HG03025 (cell line): ENCODE data around the gene PHTF1.
"Not testable (repeated sequence)": the region's sequence is repeated elsewhere in the genome, so short reads cannot be mapped to it uniquely, and the experiment has no call there.

Experiments used
- ATAC-seq: cut with Tn5 transposase; IDR thresholded peaks from one replicate; pipeline ENCODE4 v1.9.1; 2021; ENCODE audit warnings: mild to moderate bottlenecking, moderate library complexity; ENCODE audit not compliant: unreplicated experiment, low FRiP score

The PHTF1 gene

GRCh38 chr1:113732802-113733201 lies 26.5 kb downstream of the PHTF1 start:
- no peak for ATAC-seq

- no peak for ATAC-seq
Measured at GRCh38 chr1:113721010-113721409, 38.3 kb downstream of the PHTF1 start.

DNA sequence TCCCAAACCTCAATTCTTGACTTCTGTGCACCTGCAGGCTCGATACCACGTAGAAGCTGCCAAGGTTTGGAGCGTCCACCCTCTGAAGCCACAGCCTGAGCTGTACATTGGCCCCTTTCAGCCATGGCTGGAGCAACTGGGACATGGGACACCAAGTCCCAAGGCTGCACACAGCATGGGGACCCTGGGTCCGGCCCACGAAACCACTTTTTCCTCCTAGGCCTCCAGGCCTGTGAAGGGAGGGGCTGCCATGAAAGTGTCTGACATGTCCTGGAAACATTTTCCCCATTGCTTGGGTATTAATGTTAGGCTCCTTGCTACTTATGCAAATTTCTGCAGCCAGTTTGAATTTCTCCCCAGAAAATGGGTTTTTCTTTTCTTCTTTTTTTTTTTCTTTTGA lies 40.7 kb downstream of the PHTF1 start:
- not testable (repeated sequence) for ATAC-seq

GRCh38 chr1:113717506-113717905 lies 41.8 kb downstream of the PHTF1 start:
- ATAC-seq = not testable (repeated sequence)

GRCh38 chr1:113714606-113715269 lies 44.5 kb downstream of the PHTF1 start:
- no peak for ATAC-seq

DNA sequence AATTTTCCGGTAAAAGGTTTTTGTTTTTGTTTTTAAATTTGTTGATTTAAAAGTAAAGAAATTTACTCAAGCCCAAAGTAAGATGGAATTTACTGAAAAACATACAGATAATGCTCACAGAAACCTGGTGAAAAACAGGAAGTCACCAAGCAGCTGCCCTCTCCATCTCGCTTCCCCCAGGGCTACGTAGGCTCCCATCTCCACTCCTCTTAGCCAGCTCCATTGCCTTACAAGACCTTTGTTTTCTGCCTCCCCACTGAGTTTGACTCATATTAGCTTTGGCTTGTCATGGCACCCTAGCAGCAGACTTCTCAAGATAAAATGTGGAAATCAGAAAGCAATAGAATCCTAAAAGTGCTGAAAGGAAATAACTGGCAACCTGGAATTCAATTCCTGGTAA lies 57.9 kb downstream of the PHTF1 start:
- ATAC-seq = no peak

- no peak for ATAC-seq
Measured at GRCh38 chr1:113694910-113695309, 64.4 kb downstream of the PHTF1 start.

GRCh38 chr1:113692824-113693431 lies 66.4 kb downstream of the PHTF1 start:
- ATAC-seq = no peak

DNA sequence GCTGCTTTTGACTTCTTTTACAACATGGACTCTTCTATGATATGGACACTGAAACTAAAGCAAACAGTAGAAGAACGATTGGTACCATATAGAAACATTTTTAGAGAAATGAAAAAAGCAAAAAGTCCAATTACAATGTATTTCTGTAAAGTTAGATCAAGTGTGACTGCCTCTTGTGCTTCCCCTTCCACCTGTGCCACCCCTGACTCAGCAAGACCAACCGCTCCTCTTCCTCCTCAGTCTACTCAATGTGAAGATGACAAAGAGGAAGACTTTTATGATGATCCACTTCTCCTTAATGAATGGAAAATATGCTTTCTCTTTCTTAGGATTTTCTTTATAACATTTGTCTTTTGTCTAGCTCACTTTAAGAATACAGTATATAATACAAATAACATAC lies 66.9 kb downstream of the PHTF1 start:
- no peak for ATAC-seq

GRCh38 chr1:113691184-113691583 lies 68.1 kb downstream of the PHTF1 start:
- ATAC-seq = no peak

DNA sequence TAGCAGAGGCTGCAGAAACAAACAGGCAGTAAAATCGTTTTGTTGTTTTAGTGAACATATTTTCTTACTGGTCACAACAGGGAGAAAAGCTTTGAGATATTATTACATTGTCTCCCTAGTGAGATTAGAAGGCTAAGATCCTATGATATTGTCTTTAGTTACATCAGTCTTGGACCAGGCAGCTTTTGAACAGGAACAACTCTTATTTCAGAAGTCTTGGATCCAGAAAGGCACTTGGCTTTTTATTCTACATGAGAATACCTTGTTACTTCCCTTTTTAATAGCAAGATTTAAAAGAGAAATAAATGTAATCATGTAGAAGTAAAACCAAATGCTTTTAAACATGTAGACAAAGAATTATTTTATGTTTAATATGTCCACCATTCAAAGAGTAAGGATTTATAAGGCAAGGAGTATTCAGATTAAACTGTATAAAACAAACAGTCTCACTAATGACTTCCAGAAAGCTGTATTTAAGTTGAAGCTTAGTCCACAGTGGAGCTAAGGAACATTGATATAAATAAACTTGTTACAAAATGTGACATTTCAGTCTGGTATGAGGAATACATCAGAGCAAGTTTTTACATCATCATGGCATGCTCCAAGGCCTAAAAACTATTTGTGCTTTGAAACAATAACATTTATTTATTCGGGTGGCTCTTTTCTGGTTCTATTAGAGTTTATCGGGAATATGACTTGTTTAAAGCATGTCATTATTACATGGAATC lies 72.2 kb downstream of the PHTF1 start:
- no peak for ATAC-seq

DNA sequence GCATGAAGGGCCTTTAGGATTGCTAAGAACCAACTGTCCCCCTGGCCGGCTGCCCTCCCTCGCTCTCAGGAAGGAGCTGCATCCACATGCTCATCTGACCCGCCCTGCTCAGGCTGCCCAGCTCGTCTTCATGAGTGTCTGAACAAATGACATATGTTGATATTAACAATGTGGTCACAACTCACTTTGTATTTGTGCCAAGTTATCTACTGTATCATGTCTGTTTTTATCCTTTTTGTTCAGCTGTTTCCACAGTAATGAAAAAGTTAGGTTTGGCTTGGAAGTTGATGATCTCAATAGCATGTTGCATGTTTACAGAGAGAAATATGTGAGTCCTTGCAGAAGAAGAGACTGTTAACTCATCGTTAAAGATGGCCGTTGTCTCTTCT lies 75.1 kb downstream of the PHTF1 start:
- no peak for ATAC-seq

GRCh38 chr1:113683384-113684152 lies 75.7 kb downstream of the PHTF1 start:
- no peak for ATAC-seq

DNA sequence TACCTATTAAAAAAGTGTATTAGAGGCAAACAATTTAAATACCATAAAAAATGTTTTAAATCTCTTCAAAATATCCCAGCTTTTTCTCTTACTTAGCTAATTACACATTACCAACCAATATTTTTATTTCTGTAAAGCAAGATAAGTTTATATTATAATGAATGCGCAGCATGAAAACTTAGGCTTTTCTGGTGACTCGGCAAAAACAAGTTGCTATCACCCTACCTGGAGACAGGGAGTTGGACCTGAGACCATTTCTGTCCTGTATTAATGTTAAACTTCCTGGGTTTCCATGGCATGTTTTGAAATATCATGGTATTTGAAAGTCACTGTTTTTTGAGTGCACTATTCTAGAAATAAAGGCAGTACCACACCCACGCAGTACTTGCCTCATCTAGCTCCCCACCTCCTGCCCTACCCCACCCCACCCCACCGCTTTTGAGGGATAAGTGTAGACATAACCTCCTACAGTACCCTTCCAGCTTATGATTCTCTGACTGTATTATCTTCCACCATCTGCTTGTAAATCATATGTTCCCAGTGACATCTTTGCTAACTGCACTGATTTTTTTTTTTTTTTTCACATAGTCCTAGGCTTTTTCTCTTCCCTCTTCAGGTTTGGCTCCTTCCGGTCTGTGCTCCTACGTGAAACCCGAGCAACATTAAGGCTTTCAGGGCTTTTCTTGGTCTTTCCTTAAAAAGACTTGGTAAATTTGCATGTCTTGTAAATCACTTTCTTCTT lies 77.5 kb downstream of the PHTF1 start:
- ATAC-seq = no peak

DNA sequence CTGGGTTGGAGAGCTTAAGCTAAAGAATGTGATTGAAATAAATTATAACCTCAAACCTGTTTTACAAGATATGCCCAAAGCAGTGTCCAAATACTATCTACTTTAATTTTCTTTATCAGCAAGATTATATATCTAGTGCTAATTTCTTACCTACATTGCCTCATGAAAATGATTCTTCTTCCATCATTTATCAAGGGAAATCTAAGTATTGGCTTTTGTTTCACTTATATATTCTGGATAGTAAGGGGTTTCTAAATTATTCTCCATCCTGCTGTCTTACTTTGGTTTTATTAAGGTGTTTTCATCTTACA lies 81.2 kb downstream of the PHTF1 start:
- ATAC-seq = no peak

- ATAC-seq = no peak
Measured at GRCh38 chr1:113677250-113678158, 81.8 kb downstream of the PHTF1 start.

GRCh38 chr1:113676524-113676923 lies 82.8 kb downstream of the PHTF1 start:
- ATAC-seq = no peak

DNA sequence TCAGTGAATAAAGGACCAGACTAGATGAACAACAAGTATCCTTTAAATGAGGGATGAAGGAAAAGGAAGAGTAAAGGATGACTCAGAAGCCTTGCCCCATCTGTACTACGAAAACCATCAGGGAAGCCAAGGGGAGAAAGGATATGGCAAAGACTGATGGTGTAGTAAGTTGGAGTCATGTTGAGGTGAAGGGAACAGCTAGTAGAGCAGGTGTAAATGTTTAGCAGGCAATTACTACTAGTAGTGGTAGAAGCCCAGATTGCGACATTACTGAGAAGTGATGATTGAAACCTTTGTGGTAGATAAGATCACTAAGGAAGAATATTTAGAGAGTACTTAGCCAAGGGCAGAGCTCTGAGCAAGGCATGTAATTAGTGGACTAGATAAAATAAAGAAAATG lies 84.0 kb downstream of the PHTF1 start:
- ATAC-seq = no peak

- no peak for ATAC-seq
Measured at GRCh38 chr1:113674591-113674990, 84.7 kb downstream of the PHTF1 start.

GRCh38 chr1:113672491-113672890 lies 86.8 kb downstream of the PHTF1 start:
- ATAC-seq = no peak
